Glomerular visceral epithelial cell (primary cell): ENCODE results near the gene EEF1AKMT2.
"Not testable (repeated sequence)": the region's sequence is repeated elsewhere in the genome, so short reads cannot be mapped to it uniquely, and the experiment has no call there.

Experiments used
- DNase-seq: peaks from one replicate; pipeline ENCODE4 v3.0.0-alpha.2; 2016; ENCODE audit errors: extremely low spot score

The EEF1AKMT2 gene

DNA sequence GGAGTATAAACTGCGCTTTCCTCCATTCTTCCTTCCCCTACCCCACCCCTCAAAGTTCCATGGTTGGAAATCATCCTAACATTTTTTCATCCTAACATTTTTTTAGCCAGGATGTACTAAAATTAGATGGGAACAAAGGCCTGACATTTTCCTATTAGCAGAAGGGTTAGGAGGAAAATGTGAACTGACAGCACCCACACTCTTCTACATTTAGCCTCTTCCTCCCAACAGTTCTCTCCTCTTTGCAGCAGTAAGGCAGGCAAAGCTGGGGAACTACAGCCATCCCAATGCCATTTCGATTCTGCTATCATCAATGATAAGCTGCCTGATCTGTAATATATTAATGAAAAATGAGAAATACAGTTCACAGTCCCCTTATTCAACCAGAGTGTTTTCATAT is 36.1 kb downstream of the EEF1AKMT2 start:
- no peak for DNase-seq

DNA sequence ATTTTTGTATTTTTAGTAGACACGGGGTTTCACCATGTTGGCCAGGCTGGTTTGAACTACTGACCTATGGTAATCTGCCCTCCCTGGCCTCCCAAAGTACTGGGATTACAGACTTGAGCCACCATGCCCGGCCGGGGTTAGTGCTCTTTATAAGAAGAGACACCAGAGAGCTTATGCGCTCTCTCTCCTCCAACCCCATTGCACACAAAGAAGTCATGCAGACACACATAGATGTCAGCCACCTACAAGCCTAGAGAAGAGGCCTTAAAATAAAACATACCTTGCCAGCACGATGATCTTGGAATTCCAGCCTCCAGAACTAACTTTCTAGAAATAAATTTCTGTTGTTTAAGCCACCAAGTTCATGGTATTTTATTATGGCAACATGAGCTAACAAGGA is 37.5 kb downstream of the EEF1AKMT2 start:
- DNase-seq = no peak

DNA sequence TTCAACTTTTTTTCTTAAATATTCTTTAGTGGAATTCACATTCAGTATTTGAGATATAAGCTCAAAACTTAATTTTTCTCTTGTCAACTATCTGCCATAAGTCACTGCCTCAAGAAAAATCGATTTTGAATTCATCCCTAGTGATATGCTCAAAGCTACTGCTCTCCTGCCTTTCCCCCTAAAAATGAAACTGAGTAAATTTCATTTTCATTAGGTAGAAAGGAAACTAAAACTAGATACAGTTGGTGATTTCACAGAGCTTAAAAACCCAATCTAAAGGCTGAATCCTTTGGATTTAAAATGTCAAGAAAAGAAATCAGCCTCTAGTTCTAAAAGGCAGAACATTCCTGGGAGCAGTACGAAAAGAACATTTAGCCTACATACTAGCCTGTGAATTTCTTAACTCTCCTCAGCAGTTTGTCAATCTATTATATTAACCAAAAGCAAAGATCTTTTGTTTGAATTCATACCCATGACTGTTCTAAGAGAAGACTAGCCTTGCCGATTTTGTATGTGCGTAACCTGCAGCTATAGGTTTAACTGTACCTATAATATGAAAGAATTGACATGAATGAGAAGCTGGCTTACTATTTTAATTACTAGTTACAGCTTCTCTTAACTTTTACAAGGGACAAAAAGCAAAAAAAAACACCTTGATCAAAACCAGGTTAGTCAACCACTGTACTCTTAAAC is 42.6 kb downstream of the EEF1AKMT2 start:
- DNase-seq = no peak

DNA sequence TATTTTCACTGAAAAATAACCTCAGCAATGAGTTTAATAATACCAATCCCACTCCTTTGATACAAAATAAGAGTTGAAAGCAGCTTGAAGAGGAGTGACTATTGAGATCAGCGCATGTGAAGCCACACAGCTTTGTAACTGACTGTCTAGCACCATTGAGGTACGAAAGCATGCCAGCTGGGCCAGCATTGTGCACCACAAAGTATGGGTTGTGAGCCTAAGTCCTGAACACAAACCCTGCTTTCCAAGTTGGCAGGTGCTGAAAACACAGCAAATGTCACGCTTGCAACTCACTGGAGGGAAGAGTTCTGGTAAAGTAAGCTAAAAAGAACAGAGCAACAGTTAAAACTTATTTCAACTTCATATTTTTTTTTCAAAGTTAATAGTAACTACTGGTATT is 43.5 kb downstream of the EEF1AKMT2 start:
- DNase-seq = no peak

DNA sequence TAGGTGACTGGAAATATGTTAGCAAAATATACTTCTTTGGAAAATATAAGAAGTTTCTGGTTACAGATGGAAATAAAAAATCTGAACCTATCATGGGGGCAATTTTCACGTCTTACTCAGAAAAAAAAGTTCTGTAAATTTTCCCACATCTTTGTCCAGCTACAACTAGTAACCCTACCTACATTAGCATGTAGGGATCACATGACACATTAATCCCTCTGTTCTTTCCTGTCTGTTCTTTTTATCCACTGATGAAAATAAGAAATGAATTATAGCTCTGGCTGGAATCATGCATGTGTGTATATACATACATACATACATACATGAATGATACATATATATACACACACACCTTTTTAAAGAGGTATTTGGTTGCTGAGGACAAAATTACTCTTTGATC is 43.9 kb downstream of the EEF1AKMT2 start:
- no peak for DNase-seq

DNA sequence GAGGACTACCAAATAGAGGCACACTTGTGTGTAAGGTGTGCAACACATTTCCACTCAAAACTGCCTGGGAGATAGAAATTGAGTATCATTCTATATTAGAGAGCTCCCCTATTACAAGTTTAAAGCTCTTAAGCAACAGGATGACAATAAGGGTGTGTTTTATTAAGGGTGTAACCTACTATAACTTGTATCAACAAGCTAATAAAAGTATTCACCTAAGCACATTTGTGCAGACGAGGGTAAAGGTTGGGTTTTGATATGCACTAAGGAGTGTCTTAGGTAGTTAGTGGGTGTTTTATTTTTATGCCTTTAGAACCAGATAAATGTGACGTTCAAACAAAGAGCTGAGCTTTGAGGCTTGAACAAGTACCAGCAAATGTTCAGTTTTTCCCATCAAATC is 44.7 kb downstream of the EEF1AKMT2 start:
- DNase-seq = no peak

DNA sequence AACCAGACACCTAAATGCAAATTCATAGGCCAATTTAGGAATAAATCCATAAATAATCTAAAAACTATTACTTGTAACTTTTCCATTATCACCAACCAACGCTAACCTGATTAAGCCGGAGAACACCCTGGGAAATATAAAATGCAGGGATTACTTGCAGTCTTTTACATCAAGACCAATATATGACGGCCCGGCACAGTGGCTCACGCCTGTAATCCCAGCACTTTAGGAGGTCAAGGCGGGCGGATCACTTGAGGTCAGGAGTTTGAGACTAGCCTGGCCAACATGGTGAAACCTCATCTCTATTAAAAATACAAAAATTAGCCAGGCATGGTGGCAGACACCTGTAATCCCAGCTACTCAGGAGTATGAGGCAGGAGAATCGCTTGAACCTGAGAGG is 45.2 kb downstream of the EEF1AKMT2 start:
- DNase-seq = not testable (repeated sequence)

DNA sequence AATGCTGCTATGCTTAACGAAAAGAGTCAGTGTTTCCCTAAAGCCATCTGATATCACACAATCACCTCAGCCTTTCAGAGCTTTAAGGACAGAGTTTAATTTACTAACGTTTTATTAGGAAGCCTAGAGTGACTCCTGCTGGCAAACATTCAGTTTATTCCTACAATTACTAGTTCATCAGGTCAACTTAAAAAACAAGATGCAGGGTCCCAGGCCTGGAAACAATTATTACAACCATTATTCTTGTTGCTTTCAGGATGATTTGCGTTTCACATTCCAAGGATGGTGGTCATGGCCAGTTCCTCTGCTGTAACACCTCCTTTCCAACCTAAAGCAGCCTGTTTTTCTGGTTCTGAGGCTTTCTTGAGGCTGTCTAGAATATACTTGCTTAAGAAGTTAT is 46.0 kb downstream of the EEF1AKMT2 start:
- no peak for DNase-seq

DNA sequence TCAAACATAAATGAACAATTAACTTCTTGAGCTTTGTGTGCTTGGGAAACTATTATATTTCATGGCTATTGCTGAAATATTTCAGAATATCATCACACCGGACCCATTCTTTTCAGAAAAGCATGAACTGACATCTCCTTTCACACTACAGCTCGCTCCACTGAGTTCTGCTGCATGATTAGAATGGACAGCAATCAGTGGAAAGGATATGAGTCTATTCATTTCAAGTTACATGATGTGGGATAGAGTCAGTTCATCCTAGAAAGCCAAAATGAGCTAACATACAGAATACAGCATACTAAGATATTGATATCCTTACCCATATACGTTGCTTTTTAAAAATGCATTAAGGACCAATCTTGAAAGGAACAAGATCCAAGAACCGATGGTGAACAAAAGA is 46.4 kb downstream of the EEF1AKMT2 start:
- no peak for DNase-seq

DNA sequence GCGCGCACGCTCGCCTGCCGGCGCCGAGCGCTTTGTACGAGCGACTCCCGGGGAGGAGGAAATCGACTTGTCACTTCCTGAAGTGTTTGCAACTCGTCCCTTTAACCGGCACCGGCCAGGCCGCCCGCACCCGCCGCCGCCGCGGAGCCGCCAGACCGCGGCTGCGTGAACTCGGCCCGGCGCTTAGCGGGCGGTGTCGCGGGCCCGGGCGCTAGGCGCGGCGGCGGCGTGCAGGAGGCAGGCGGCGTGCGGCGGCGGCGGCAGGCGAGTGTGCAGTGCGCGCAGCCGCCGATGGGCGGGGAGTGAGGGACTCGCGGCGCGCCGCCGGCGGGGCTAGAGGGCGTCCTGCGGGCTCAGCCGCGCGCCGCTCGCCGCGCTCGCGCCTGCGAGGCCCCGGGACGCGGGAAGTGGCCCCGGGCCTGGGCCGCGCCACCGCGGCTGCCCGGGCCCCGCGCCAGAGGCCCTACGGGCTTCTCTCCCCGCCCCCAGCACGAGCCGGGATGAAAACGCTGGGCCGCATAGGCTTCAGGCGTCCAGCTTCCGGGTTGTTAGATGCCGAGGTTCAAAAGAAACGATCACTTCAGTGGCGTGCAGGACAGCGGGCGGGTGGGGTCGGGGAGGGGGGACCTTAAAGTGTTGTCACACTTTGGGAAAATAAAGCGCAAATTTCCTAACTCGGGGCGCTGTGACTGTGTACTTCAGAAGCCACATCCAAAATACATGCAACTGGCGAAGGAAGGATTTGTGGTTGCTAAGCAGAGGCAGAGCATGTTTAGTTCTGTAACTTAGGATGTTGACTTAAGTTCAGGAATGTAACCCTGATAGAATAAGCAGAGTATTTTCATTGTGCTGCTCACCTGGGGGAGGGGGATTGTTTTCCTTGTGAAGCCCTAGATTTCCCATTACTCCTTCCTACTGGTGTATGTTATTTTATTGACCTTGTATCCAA is 47.3 kb downstream of the EEF1AKMT2 start, which contains the start of gene FAM53B:
TSS of gene FAM53B (minus strand) at position 277 of the 949 bp plus-strand sequence. CDS start 37,665 bp downstream, outside the sequence.
- peak; percentile 79 for DNase-seq

DNA sequence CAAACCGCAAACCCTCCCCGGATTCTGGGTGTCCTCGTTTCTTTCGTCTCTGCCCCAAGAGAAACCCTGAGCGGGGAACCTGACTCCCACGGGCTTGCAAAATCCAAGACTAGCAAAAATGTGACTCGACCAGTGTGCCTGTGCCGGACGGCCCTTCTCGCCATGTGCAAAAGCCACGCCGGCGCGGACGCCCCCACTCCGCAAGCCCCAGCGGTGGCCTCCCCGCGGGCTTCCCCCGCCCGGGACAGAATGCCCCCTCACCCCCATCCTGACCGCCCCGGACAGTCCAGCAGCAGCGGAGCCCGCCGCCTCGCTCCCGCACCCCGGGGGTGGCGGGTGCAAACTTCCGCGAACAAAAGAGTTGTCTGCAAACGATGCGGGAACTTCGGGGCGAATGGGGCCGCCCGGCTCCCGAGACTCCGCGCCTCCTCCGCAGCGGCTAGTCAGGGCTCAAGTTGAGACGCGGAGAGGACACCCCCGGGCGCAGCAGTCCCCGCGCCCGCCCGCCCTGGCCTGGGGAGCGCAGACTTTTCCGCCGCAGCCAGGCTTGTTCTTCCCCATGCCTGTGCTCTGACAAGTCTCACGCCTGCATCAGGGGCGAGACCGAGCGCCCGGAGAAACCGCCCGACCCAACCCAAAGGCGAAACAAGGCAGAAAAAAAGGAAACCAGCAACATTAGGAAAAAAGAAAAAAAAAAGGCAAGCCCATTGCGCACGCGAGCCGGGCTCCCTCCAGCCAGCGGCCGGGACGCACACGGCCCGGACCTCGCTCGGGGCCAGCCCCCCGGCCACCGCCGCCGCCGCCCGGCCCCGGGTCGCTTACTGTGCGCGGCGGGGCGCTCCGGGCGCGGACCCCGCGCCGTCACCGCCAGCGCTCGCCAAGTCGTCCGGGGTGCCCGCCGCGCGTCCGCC is 48.2 kb downstream of the EEF1AKMT2 start:
- DNase-seq = no peak

DNA sequence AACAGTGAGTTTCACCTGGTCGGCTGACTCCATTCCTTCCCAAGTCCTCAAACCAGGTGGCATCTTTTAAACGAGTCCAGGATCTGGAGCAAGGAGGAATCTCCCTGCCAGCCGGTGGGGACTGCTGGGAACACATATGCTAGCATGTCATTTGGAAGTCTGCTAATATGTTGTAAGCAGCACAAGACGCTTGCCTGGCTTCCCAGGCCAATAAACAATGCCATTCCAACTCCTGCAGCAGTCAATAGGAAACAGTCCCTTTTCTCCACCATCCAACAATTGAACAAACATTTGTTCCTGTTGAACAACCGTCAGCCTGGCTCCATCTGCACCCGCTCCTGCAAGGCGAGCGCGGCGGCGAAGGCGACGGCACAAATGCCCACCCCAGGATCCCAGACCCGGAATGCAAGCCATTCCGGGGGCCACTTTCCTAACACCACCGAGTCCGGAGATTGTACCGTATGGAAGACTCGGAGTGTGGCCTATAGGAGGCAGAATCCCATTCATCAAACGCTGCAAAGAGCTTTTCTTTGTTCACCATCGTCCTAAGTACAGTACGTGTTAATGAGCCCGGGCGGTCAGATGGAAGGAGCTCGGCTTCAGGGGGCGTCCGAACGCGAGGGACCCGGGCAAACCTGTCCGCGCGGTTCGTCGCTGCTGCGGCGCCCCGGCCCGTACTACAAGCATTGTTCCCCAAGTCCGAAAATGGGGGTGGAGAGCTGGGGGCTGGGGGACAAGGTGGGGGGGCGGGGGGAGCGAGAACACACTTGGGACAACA is 49.1 kb downstream of the EEF1AKMT2 start:
- no peak for DNase-seq

DNA sequence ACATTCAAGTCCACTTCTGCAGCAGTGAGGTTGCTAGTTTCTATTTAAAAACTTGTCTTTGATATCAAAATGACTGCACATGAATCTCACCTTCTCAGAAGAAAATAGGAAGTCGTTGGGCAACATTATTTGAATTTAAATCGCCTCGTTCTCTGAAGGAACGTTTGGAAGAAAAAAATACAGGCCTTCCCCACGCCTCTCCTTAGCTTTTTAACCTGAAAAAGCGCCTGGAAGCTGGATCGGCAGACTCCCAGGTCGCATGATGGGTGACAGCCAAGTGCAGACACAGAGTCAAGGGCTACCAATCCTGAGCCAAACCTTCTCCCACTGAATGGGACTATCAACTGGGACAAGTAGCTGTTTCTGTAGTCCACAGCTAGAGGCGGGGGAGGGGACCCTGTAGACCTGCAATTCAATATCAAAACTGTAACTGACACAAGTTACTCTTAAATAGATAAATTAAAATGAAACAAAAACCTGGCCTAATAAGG is 49.7 kb downstream of the EEF1AKMT2 start:
- DNase-seq = no peak

DNA sequence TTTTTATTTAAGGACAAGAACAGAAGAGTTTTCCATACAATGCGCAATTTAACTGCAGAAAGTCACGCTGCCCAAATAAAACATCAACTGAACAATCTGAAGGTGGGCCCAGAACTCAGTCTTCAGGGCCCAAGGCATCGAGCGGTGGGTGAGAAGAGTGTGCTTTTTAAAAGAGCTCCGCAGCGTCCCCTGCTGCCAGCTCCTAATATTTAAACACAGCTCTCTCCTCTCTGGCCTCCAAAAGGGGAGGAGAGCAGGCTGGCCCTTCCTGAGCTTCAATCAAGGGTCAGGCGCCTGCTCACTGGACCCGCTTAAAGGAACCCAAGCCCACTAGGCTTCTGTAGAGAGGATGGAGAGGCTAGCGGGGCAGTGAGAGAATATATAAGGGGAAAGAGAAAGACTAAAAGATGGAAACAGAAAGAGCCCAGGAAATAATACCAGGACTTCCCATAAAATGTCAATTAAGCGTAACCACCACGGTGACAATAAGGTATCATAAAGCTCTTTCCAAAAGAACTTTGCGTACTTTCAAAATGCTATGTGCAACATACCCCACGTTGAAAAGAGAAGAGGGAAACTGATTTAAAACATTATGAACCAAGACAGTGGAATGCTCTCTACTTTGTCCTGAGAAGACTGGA is 50.3 kb downstream of the EEF1AKMT2 start:
- DNase-seq = peak; percentile 77

DNA sequence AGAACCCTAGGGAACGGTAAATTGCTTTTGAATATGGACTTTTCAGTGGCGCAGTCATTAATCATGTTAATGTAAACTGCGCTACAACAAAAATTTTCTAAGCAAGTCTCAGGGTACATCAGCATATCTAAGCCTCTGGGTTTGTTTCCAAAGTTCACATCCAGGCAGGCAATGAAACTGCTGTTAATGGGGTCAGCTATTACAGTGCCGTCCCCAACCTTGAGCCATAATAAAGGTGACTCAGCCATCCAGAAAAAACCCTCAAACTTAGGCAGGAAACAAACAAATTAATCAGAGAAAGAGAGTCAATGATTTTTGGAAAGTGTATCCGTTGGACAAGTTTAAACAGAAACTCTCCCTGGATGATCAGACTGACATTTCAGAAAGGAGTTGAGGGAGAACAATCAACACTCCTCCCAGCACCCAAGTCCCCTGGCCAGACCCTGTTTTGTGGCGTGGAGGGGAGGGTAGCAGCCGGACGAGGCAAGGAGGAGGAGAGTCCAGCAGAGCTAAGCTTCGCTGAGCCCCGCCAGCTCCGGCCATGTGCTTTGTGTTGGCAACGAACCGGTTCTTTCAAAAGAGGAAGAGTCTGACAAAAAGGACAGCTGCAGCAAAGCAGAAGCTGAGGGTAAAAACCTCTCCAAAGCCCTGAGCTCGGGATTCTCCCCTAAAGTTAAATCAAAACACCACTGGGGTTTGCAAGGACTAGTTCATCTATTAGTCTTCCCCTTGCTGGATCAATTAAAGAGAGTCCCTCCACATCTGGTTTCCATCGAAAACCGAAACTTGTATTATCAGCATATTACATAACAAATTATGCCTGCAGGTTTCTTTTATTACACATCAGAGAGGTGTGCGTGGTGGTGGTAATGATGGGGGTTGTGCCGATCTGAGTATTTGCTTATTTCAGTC is 51.1 kb downstream of the EEF1AKMT2 start:
- no peak for DNase-seq

DNA sequence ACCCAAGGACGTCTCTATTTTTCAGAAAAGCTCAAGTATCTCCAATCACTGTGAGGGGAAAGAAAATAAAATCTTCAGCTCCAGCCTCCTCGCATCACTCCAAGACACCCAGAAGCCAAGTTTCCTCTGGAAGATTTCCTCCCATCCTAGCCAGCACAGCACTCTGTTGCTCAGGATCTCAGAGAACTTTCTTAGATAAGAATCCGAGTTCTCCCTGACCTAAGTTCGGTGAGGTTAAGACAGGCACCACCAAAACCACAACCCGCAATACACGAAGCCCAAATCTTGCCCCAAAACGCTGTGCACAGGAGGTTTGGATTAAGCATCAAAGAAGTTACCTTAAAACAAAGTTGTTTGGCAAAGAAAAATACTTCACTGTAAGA is 51.7 kb downstream of the EEF1AKMT2 start:
- no peak for DNase-seq

DNA sequence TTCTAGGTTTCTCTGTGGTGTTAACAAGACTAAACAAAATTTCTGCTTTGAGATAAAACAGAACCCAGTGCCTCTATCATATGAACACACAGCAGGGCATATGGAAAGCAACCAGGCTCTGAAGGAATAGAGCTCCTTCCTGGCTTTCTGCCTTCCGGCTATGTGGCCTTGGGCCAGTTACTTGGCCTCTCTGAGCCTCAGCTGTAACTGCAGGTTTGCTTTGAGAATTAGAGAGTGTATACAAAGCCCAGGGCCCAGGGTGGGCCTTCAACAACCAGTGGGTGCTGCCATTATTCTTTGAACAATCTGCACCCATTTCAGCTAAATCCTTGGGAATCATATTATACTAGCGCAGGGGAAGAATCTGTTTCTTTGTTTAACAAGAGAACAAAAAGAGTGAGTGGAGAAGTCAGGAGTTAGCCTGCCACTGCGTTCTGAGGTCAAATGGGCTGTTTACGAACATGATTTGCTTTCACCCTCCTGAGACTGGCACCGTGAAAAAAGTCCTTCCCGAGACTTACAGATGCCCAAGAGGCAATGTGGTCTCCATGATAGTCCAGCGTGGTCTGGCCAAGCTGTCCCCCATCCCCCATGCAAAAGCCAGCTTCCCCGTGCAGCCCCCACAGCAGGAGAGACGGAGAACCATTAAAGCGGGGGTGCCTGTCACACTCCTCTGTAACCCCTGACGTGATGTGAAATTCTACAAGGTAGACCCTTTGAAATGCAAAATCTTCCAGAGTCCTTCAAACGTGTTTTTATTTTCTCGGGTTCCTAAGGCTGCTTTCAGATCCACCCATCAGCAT is 52.4 kb downstream of the EEF1AKMT2 start:
- DNase-seq = no peak

DNA sequence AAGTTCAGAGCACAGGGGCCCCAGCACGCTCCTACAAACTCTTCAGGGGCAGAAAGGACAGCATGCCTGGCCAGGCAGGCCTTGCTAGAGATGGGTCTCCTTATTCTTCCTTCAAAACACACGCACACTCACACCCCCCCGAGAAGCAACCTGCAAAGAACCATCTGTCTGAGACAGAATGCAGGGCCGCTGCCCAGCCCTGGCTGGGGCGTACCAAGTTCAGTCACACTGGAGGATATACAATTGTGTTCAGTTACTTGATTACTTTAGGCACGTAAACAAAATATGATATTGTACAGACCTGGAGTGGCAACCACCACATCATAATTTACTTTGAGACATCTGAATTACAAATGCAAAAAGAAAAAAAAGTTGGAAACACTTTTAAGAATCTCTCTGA is 53.2 kb downstream of the EEF1AKMT2 start:
- no peak for DNase-seq

DNA sequence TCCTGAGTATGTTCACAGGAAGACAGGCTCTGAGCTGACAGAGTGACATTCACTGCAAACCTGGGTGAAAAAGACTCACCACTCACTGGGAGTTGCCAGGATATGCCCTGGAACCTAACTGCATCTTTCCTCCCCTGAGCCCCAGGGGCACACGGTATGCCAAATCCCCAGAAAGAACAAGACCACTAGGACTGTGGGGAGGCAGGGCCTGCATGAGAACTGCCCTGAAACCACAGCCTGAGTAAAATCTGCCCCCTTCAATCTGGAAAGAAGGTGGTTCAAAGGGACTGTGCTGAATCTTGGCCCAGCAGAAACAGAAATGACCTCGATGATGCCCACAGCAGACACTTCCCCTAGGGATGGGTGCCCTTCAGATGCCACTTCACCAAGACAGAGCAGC is 54.0 kb downstream of the EEF1AKMT2 start:
- no peak for DNase-seq
